Frontal cortex (tissue), 4 donors: ENCODE results near the gene DET1. TPM values are rescaled to one million over a fixed set of nuclear protein-coding genes. Genes with fewer than 3 reads are reported as not detected.
"Not testable (repeated sequence)": the region's sequence is repeated elsewhere in the genome, so short reads cannot be mapped to it uniquely, and the experiment has no call there.

ENCODE experiments used
- DNase-seq, 2 donors: peaks; one replicate each; pipeline ENCODE4 v3.0.0; 2012; ENCODE audit warnings: low spot score in 2 of 2
- FAIRE-seq: peaks from 2 replicates; lab custom pipeline; 2012; peaks lifted over from hg19 to GRCh38; lab: Jason Lieb, UNC
- total RNA-seq: library from RNA; depleted of rRNA; stranded (reverse); fragments of >200 nt; gene quantifications from one replicate; pipeline ENCODE4 v1.2.3, GENCODE V29; 2014
- donor health status: control.
- donor health status: control.
- donor health status: control.

DET1 gene
- 8.2 TPM for total RNA-seq

DNA sequence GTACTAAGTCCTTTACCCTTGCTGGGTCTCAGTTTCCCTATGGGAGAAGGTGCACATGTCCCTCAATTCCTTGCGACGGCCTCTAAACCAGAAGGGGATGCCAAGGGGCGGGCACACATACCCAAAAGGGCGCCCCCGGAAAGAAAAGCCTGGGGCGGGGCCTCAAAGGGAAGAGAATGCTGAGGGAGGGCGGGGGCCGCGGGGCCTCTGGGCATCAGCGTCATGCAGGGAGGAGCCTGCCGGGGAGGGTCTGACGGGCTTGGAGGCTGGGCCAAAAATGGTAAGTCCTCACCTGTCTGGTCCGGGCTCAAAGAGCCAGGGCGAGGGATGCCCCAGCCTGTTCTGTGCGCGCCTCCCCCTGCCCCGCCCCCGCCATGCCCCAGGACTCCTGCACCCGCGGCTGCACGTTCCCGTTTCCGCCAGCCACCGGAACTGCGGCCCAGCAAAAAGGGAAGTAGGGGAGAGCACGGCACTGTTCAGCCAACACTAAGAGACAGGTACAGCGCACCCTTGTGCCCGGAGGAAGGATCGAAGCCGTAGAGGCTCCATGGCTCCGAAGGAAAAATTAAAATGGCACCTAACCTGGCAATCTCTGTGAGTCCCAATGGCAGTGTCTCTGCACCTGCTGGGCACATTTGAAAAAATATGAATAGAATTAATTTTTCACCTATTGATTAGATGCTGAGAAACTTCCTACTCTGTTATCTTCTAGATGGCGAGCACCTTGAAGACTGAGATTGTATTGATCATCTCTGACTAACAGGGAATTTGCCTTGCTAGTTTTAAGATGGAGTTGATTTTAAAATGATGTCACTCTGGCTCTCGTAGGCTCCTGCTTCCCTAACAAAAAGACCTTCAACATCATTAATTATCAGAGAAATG is at the start of gene DET1:
DET1 (minus strand) TSS at position 434 of the 882 bp plus-strand sequence. CDS start 14,976 bp downstream, outside the sequence.
- peak; percentile 86 to 92 for DNase-seq
- no peak for FAIRE-seq

DNA sequence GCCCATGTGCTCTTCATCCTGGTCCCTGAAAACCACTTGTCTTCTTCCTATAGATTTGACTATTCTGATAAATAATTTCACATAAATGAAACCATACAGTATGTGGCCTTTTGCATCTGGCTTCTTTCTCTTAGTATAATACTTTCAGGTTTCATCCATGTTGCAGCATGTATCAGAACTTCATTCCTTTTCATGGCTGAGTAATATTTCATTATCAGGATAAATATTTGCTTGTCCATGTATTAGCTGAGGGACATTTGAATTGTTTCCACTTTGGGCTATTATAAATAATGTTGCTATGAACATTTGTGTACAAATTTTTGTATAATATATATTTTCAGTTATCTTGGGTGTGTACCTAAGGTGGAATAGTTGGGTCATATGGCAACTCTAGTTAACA is 44.9 kb upstream of the DET1 start:
- DNase-seq (no peak), FAIRE-seq (no peak)

DNA sequence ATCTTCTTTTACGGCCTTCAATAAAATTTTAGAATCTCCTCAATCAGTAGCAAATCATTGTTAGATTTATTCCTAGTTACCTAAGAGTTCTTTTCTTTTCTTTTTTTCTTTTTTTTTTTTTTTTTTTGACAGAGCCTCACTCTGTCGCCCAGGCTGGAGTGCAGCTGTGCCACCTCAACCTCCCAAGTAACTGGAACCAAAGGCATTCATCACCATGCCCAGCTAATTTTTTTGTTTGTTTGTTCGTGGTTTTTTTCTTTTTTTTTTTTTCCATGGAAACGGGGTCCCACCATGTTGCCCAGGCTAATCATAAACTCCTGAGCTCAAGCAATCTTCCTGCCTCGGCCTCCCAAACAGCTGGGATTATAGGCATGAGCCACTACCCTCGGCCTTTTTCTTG is 44.3 kb upstream of the DET1 start:
- FAIRE-seq (no peak), DNase-seq (no peak)

DNA sequence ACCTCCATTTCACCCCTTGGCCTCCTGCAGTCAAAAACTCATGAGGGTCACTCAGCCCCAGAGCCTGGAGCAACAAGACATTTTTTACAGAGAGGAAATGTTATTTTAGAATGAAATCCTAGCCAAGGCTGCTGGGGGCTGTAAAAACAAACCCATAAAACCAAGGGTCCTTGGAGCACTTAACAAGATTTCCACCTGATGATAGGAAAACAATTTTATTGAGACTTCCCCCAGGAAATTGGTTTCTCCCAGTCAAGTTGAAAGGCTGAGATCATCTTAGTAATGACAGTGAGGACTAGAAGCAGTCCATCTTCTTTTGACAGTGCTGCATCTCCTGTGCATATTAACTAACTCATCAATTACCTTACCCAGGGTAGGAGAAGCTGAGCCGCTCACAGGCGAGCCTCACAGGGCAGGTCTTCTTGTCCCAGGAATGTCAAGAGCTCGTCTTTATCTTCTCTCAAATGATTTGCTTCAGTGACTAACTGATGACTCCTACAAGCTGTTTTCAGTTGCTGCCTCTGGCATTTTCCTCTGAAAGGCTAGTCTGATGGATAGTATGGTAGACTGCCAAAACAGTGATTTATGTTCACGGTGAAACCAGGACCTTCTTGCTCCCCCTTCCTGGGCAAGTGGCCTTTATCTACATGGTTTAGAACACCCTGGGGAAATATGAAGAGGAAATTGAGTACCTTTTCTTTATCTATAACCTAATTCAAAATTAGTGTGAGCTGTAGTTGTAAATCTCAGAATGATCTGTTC is 40.1 kb upstream of the DET1 start:
- DNase-seq, result no peak
- FAIRE-seq, result no peak

DNA sequence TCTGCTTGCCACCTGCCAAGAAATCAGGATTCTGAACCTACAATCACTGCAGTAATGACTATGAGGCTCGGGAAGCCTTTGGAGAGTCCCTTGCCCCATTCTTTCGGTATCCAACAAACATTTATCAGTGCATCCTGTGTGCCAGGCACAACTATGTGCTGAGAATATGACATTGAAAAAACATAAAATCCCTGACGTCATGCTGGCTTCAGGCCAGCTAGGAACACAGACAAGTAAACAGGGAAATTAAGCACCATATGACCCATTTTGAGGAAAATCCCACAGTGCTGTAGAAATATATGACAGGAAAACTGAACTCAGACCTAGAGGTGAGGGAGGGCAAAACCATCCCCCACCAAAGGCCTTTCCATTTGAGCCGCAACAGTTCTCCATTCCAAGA is 34.1 kb upstream of the DET1 start:
- FAIRE-seq (no peak), DNase-seq (no peak)

DNA sequence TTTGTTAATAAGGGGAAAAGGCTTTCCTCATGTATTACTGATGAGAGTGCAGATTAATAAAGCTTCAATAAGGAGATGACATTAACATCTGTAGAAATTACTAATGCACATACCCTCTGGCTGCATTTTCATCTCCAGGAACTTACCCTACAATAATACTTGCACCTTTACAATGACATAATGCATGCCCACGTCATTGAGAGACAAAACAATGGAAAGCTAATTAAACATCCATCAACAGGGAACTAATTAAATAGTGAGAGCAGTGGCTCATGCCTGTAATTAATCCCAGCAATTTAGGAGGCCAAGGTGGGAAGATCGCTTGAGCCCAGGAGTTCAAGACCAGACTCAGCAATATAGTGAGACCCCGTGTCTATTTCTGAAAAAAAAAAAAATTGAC is 32.8 kb upstream of the DET1 start:
- DNase-seq, result no peak
- FAIRE-seq, result no peak

DNA sequence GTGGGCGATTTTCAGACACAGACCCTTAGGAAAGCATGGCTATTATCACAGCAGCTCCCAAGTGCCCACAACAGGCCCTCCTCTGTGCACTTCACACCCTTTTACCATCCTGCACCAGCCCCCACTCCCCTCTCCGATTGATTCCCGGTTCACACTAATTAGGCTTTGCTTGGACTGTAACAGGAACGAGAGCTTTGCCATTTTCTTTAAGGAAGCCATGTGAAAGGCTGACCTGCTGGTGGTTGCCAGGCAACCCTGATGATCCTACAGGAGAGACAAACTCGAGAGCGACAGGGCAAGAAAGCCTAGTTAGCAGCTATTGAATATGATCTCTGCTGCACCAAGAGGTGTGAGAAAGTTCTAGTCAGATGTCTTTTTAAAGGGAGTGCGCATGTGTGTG is 28.2 kb upstream of the DET1 start:
- FAIRE-seq, result no peak
- DNase-seq, result no peak

DNA sequence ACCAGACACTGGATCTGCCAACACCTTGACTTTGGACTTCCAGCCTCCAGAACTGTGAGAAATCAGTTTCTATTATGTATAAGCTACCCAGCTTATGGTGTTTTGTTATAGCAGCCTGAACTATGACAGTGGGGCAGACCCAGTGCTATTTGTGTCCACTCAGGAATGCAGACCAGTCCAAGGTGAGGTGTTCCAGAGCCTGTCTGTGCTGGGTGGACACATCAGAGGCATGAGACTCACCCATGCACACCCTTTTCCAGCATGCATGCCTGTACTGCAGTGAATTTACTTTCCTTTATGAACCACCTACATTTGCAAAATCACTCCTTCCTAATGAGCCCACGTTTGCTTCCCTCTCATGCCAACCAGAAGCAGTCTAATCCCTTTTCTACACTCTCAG is 27.6 kb upstream of the DET1 start:
- FAIRE-seq (no peak), DNase-seq (no peak)

DNA sequence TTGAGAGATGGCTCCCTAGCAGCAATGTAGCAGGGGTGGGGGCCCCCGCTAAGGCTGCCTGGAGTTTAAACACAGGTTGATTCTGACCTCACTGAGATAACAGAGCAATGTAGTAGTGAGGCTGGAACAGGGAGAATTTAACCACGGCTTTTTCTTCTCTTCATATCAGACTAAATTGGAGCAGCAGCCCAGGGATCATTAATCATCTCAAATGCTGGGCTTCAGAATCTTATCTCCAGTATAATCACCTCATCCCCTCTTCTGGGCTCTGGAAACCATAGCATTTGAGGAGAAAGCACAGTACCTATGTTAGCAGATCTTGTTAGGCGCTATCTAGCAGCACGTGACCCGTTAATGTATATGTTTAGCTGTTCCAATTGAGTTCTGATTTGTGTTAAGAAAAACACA is 25.4 kb upstream of the DET1 start:
- DNase-seq (no peak), FAIRE-seq (no peak)

DNA sequence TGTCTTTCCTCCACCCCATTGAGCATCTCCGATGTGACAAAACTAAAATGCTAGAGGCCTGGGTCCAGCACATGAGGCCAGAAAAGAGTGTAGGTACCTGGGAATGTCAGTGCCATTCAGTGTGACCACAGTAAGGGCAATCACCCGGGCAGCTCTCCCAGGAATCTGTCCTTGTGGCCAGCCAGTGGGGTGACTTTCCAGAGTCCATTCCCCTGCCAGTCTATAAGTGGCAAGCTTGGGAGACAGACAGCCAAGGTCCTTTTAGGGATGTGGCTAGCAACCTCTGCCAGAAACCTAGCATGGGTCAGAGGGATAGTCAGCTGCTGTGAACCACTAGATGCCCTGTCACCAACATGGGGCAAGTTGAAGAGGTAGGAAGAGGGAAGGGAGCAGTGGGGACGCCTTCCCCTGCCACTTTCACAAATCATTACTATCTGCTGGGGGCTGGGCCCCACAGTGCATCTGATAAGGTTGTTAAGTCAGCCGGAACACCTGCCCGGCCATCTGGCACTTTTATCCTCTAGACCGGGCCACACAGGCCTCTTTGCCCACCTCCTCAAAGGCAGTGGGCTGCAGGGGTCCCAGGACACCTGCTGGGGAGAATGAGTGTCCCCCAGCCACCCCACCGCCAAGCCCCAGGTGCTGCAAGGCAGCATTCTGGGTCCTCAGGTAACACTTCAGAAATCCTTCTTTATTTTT is 24.8 kb upstream of the DET1 start:
- DNase-seq (no peak), FAIRE-seq (no peak)

DNA sequence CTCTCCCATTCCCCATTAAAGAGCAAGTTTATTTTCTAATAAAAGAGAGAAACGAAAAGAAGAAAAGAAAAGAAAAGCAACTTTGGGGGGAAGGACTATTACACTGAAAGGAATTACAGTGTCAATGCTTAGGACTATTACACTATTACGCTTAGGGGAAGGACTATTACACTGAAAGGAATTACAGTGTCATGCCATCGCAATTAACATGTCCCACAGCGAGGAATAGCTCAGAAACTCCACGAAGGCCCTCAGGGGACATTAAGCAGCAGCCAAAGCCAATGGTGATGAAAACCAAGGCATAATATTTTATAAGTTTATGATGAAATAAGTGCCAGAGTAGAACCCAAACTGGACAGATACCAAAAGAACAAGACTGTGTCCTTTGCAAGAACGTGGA is 22.1 kb upstream of the DET1 start:
- FAIRE-seq (no peak), DNase-seq (no peak)

DNA sequence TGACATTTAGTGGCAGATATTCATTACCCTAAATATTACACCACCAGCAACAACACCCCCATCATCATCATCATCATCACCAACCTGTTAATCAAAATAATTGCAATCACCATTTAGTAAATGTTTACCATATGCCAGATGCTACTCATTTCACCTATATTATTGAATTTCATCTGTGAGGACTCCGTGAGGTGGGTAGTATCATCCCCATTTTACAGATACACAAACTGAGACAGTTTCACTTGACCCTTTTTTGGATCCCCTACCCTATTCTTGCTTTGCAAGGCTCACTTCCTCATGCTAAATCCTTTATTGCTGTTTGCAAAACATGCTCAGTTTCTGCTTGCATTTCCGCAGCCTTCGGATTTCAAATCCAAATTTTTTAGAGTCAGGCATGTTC is 18.3 kb upstream of the DET1 start:
- FAIRE-seq, result no peak
- DNase-seq, result no peak

DNA sequence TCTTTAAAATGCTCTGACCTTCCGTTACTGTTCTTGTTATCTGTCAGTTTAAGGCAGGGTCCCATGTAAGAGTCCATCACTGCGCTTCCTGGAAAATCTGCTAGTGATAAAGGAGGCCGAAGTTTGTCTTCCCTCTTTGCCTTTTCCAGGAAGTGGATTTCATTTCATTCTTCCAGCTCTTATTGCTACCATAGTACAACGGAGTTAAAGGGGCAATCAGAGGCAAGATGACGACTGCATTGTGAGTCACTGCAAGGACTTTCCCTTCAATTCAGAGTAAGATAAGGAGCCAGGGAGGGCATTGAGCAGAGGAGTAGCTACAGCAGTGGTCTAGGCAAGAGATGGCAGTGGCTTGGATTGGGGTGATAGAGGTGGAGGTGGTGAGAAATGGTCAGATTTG is 17.2 kb upstream of the DET1 start:
- DNase-seq, result no peak
- no peak for FAIRE-seq

DNA sequence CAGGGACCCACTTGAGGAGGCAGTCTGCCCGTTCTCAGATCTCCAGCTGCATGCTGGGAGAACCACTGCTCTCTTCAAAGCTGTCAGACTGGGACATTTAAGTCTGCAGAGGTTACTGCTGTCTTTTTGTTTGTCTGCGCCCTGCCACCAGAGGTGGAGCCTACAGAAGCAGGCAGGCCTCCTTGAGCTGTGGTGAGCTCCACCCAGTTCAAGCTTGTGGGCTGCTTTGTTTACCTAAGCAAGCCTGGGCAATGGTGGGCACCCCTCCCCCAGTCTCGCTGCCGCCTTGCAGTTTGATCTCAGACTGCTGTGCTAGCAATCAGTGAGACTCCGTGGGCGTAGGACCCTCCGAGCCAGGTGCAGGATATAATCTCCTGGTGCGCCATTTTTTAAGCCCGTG is 13.1 kb upstream of the DET1 start:
- not testable (repeated sequence) for DNase-seq, FAIRE-seq

DNA sequence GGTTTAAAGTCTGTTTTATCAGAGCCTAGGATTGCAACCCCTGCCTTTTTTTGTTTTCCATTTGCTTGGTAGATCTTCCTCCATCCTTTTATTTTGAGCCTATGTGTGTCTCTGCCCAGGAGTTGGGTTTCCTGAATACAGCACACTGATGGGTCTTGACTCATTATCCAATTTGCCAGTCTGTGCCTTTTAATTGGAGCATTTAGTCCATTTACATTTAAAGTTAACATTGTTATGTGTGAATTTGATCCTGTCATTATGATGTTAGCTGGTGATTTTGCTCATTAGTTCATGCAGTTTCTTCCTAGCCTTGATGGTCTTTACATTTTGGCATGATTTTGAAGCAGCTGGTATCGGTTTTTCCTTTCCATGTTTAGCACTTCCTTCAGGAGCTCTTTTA is 11.5 kb upstream of the DET1 start:
- DNase-seq, FAIRE-seq: not testable (repeated sequence)

DNA sequence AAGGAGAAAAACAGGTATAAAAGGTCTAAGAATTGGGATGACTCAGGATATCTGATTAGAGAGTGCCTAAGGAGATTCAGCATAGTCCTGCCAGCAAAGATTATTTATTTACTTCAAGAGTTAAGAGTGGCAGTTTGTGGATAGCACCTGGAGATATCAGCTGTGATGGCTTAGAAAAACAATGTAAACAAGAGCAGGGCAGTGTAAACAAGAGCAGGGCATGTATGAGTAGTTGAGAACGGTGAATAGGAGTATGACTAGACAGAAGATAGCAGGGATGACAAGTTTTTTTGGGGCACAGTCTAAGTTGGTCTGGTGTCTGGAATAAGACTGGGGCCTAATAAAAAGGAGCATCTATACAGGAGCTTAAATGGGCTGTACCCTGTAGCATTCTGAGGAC is 1.5 kb upstream of the DET1 start:
- FAIRE-seq, DNase-seq: not testable (repeated sequence)

DNA sequence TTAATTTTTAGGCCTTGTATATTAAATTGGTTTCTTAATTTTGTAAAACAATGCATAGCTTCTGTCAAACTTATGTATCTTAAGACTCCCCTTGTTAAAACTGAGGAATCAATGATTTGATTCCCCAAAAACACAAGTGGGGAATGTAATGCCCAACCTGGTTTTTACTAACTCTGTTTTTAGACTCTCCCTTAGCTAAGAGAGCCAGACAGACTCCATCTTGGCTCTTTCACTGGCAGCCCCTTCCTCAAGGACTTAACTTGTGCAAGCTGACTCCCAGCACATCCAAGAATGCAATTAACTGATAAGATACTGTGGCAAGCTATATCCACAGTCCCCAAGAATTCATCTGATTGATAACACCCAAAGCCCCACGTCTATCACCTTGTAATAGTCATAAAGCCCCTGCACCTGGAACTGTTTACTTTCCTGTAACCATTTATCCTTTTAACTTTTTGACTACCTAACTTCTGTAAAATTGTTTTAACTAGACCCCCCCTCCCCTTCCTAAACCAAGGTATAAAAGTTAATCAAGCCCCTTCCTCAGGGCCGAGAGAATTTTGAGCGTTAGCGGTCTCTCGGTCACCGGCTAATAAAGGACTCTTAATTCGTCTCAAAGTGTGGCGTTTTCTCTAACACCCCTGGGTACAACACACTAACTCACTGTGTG is 768 bp downstream of the DET1 start:
- not testable (repeated sequence) for DNase-seq, FAIRE-seq

DNA sequence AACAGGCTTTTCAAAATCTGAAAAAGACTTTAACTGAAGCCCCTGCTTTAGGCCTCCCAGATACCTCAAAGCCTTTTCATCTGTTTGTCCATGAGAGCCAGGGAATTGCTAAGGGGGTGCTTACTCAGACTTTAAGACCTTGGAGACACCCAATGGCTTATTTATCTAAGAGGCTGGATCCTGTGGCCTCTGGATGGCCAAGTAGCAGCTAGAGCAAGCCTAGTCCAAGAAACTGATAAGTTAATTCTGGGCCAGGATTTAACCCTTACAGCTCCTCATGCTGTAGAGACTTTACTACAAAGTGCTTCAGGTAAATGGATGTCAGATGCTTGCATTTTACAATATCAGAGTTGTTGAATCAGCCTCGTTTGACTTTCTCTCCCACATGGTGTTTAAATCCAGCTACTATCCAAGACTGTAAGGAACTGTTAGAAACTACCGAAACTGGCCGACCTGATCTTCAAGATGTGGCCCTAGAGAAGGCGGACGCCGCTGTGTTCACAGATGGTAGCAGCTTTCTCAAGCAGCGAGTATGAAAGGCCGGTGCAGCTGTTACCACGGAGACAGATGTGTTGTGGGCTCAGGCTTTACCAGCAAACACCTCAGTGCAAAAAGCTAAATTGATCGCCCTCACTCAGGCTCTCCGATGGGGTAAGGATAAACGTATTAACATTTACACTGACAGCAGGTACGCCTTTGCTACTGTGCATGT is 3.3 kb downstream of the DET1 start:
- DNase-seq, result no peak
- no peak for FAIRE-seq

DNA sequence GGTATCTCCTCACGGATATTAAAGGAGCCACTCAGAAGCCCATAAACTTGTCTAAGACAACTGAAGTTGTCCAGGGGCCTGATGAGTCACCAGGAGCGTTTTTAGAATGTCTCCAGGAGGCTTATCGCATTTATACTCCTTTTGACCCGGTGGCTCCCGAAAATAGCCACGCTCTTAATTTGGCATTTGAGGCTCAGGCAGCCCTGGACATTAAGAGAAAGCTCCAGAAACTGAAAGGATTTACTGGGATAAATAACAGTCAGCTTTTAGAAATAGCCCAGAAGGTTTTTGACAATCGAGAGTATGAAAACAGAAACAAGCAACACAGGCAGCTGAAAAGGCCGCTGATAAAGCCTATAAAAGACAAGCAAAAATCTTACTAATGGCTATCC is 4.1 kb downstream of the DET1 start:
- DNase-seq, result no peak
- no peak for FAIRE-seq
